AG10803 (cell line): Measurements from ENCODE around the gene FAM171A1.

Source experiments
- DNase-seq: peaks from one replicate; pipeline ENCODE4 v3.0.0; 2010; ENCODE audit warnings: low read depth
- H3K4me3 ChIP-seq: 2 replicates; pipeline ENCODE4 v1.5.1; 2011; ENCODE audit warnings: mild to moderate bottlenecking, low read length, control low read depth
- TF ChIP-seq, protein P1 (sequence below): conservative IDR thresholded peaks from 2 replicates; pipeline ENCODE4 v1.5.1; 2011; ENCODE audit warnings: mild to moderate bottlenecking, low read length, control low read depth, inconsistent platforms

FAM171A1 gene

DNA sequence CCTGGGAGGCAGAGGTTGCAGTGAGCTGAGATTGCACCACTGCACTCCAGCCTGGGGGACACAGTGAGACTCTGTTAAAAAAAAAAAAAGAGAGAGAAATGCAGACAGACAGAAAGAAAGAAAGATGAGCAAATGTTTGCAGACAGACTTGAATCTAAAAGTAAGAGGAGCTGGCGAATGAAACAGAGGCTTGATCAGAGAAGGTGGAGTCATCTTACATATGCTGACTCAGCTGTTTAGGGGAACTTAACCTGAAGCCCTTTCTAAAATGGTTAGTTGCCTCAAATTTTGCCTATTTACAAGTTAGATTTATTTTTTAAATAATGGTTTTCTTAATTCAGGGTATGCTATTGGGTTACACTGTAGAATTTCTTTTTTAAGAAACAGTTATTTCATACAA is 5.4 kb downstream of the FAM171A1 start:
- TF ChIP-seq, protein P1, sequence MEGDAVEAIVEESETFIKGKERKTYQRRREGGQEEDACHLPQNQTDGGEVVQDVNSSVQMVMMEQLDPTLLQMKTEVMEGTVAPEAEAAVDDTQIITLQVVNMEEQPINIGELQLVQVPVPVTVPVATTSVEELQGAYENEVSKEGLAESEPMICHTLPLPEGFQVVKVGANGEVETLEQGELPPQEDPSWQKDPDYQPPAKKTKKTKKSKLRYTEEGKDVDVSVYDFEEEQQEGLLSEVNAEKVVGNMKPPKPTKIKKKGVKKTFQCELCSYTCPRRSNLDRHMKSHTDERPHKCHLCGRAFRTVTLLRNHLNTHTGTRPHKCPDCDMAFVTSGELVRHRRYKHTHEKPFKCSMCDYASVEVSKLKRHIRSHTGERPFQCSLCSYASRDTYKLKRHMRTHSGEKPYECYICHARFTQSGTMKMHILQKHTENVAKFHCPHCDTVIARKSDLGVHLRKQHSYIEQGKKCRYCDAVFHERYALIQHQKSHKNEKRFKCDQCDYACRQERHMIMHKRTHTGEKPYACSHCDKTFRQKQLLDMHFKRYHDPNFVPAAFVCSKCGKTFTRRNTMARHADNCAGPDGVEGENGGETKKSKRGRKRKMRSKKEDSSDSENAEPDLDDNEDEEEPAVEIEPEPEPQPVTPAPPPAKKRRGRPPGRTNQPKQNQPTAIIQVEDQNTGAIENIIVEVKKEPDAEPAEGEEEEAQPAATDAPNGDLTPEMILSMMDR: no peak
- DNase-seq: no peak

DNA sequence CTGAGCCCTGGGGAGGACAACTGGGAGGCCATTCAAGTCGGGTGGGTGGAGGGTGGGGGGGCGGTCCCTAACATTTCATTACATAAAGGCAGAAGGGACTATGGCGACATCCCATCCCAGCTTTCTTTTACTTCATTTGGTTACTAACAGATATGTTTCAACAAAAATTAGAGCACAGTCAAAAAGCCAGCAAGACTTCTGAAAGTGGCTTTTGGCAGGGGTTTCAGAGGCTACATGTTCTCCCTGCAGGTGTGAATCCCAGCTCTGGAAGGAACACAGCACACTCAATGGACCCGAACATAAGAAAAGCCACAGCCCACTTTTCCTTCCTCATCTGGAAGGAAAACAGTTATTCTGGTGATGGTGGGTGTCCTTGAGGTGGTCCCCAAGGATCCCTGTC is 7.1 kb downstream of the FAM171A1 start:
- no peak overlapping the region for H3K4me3 ChIP-seq
- TF ChIP-seq, protein P1: no peak
- DNase-seq: no peak

More for the DNA sequence above, 5.4 kb downstream of the FAM171A1 start:
- no peak overlapping the region for H3K4me3 ChIP-seq

DNA sequence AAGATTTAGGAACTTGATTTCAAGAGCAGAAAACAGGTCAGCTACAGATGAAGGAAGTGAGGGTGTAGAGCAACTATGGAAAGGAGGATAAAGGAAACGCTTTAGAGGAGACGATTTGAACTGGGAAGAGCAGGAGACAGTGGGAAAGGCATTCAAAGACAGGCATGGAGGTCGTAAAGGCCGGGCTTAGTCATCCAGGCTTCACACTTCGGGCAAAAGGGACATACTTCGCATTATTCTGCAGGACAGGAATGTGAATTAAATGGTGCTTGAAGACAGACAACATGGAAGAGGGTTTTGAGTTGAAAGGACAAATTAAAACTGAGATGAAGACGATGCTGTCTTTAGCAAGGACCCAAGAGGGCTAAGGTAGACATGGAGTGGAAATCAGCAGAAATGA is 8.1 kb downstream of the FAM171A1 start:
- no peak overlapping the region for H3K4me3 ChIP-seq
- TF ChIP-seq, protein P1: no peak
- DNase-seq: peak; percentile 25

DNA sequence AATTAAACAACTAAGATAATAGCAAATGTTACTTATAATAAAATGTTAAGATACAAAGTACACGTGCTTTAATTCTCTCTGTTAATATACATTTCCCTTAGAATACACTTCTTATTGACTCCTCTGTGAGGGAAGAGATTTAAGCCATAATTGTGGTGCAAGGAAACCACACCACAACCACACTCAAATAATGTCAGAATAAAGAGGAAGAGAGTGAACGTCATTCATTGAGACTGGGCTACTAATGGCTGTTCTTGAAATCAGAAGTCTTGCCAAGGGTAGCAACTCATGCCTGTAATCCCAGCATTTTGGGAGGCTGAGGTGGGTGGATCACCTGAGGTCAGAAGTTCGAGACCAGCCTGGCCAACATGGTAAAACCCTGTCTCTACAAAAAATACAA is 10.0 kb downstream of the FAM171A1 start:
- no peak for DNase-seq
- TF ChIP-seq, protein P1: no peak

DNA sequence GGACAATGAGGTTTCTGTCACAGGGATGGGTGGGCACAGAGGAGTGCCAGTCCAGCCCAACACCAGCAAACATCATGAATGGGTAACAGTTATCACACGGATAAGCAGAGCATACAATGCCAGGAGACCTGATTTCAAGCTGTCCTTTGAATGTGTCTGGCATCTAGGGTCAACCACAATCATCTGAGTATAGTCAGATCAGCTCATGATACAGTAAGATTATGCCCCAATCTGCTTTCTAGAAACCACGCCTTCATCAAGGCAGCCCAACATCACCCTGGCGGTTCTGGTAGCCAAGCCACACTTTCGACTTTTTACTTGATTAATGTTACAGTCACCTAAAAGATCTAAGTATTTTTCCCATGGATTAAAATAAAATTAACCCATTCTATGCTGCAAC is 10.5 kb downstream of the FAM171A1 start:
- TF ChIP-seq, protein P1: no peak
- no peak overlapping the region for H3K4me3 ChIP-seq
- no peak for DNase-seq

More for the DNA sequence above, 10.0 kb downstream of the FAM171A1 start:
- no peak overlapping the region for H3K4me3 ChIP-seq

DNA sequence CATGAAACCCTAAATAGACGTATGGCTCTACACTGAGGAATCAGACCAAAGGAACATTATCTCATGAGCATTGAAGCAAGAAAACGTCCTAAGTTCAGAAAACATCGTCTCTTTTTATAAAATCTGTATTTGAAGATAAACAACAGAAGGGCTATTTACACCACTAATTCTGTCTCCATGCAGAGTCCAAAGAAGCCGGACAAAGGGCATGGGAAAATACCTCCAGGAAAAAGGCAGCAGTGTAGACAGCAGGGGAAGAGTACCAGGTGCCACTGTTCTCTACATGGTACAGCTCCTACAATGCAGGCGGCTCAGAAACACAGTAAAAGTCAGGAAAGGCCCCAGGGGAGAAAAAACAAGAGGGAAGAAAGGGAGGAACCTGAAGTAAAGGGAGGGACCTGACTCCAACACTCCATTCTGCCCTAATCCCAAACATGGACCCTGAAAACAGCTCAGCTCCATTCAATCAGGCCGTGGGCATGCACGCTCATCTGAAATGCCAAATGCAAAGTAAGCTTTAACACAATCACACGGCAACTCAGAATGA is 17.5 kb downstream of the FAM171A1 start:
- no peak for DNase-seq
- TF ChIP-seq, protein P1: no peak
- no peak overlapping the region for H3K4me3 ChIP-seq

DNA sequence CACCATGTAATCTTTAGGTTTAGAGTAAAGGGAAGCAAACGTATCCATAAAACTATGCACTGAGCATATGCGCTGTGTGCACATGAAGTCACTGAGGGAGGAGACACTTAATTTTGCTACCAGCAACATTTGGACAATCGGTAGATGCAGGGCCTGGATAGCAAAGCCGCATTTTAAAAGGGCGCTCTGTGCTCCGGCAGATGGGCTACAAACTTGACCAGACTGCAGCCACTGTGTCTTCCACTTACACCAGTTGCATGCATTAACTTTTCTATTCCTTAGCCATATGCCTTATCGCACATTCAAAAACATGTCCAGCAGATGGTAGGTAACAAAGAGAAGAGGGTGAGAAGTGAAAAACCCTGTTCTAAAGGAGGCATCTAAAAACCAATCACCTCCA is 18.3 kb downstream of the FAM171A1 start:
- H3K4me3 ChIP-seq: no peak overlapping the region
- TF ChIP-seq, protein P1: no peak
- DNase-seq: no peak
